Activated CD4-positive, alpha-beta memory T cell treated with anti-CD3 and anti-CD28 coated beads for 36 hours (primary cell): ENCODE data around the gene AVPI1. TPM values are rescaled to one million over a fixed set of nuclear protein-coding genes. Genes with fewer than 3 reads are reported as not detected.
A peak's percentile ranks its signal among the peaks of the same experiment; 100 is the strongest.
"Not testable (repeated sequence)": the region's sequence is repeated elsewhere in the genome, so short reads cannot be mapped to it uniquely, and the experiment has no call there.

Experiments
- CTCF ChIA-PET: fragments of 350-600 bp; sonication (Branson Sonifier 250); formaldehyde crosslinking; loops from one replicate; lab custom pipeline; 2021; ENCODE audit warnings: antibody characterized with exemption, inconsistent platforms; lab: Charles Lee
- POLR2A ChIA-PET: fragments of 350-600 bp; sonication (Branson Sonifier 250); formaldehyde crosslinking; loops from one replicate; lab custom pipeline; 2021; ENCODE audit warnings: antibody characterized with exemption; lab: Charles Lee
- DNase-seq: peaks from one replicate; pipeline ENCODE4 v3.0.0-alpha.2; 2020
- H3K27ac Mint-ChIP-seq: one replicate; pipeline ENCODE4 v1.8.0; 2021; ENCODE audit warnings: mixed read lengths
- H3K27me3 Mint-ChIP-seq: one replicate; pipeline ENCODE4 v1.8.0; 2021; ENCODE audit warnings: mixed read lengths
- H3K36me3 Mint-ChIP-seq: one replicate; pipeline ENCODE4 v1.8.0; 2021; ENCODE audit warnings: mixed read lengths
- H3K4me1 Mint-ChIP-seq: one replicate; pipeline ENCODE4 v1.8.0; 2021; ENCODE audit warnings: low read depth, mixed read lengths
- H3K4me3 Mint-ChIP-seq: one replicate; pipeline ENCODE4 v1.8.0; 2021; ENCODE audit warnings: mild to moderate bottlenecking, mixed read lengths
- H3K9me3 Mint-ChIP-seq: one replicate; pipeline ENCODE4 v1.8.0; 2021; ENCODE audit warnings: mixed read lengths
- intact Hi-C: fragments of 100-400 bp; cut with micrococcal nuclease; formaldehyde crosslinking; loops from one replicate; pipeline ENCODE4 v1.15.1; 2023
- total RNA-seq, 2 experiments: library from RNA; stranded (reverse); gene quantifications; one replicate each; pipeline ENCODE4 v1.2.3, GENCODE V29; 2021

AVPI1 gene
- total RNA-seq, 2 experiments from 2014 or later, result 1.7 to 2.1 TPM

- no peaks in the 10 kb centered on the region for H3K9me3 Mint-ChIP-seq
- POLR2A ChIA-PET, result no interaction called here
- peaks cover 12% of the 10 kb centered on the region for H3K4me1 Mint-ChIP-seq
- no peaks in the 10 kb centered on the region for H3K36me3 Mint-ChIP-seq
- intact Hi-C loops, result no loop called here
- no peak overlapping the region for H3K4me3 Mint-ChIP-seq
- no peak overlapping the region for H3K27ac Mint-ChIP-seq
- no peaks in the 10 kb centered on the region for H3K27me3 Mint-ChIP-seq
- DNase-seq, result no peak
- CTCF ChIA-PET, result interaction anchor here (4.5 kb wide), 1 partner anchor 12 kb away, joined by 47 read pairs; no protein-coding TSS in a partner anchor
Measured at GRCh38 chr10:97690133-97690532, 3.1 kb upstream of the AVPI1 start.

GRCh38 chr10:97689559-97690020 is 2.5 kb upstream of the AVPI1 start:
- peaks cover 14% of the 10 kb centered on the region for H3K4me1 Mint-ChIP-seq
- no peak overlapping the region for H3K4me3 Mint-ChIP-seq
- no peaks in the 10 kb centered on the region for H3K36me3 Mint-ChIP-seq
- ChIA-PET POLR2A (no interaction called here), CTCF (interaction anchor here (0.5 to 4.5 kb wide), 4 partner anchors 13 to 163 kb away, joined by 3 to 51 read pairs (median 25); no protein-coding TSS in a partner anchor)
- DNase-seq, result no peak
- intact Hi-C loops, result loop anchor here (5.0 kb wide), 1 partner anchor 163 kb away; no protein-coding TSS in a partner anchor
- H3K9me3 Mint-ChIP-seq, result no peaks in the 10 kb centered on the region
- no peak overlapping the region for H3K27ac Mint-ChIP-seq
- no peaks in the 10 kb centered on the region for H3K27me3 Mint-ChIP-seq

- intact Hi-C loops, result loop anchor here (1.0 to 5.0 kb wide), 4 partner anchors 48 to 190 kb away; partner anchors contain the start of genes MMS19, PI4K2A, UBTD1 and ZFYVE27
- Mint-ChIP-seq H3K4me3 (peak overlapping the region; percentile 77), H3K9me3 (no peaks in the 10 kb centered on the region), H3K27ac (peak overlapping the region; percentile 4), H3K4me1 (peaks cover 14% of the 10 kb centered on the region), H3K36me3 (no peaks in the 10 kb centered on the region), H3K27me3 (no peaks in the 10 kb centered on the region)
- DNase-seq, result no peak
- CTCF ChIA-PET, result interaction anchor here (0.6 to 4.5 kb wide), 13 partner anchors 11 to 134 kb away, joined by 3 to 51 read pairs (median 5); partner anchors contain the start of gene ZFYVE27
- POLR2A ChIA-PET, result interaction anchor here (1.0 to 2.1 kb wide), 4 partner anchors 9 to 142 kb away, joined by 3 to 12 read pairs (median 6); partner anchors contain the start of genes PI4K2A and ZFYVE27
Measured at GRCh38 chr10:97687785-97688781, 1.0 kb upstream of the AVPI1 start.

GRCh38 chr10:97686301-97686961 is 610 bp downstream of the AVPI1 start:
- intact Hi-C loops, result loop anchor here (5.0 kb wide), 1 partner anchor 166 kb away; no protein-coding TSS in a partner anchor
- peak; percentile 31 for DNase-seq
- H3K4me3 Mint-ChIP-seq, result peak overlapping the region; percentile 77
- H3K27me3 Mint-ChIP-seq, result no peaks in the 10 kb centered on the region
- H3K27ac Mint-ChIP-seq, result no peak overlapping the region
- no peaks in the 10 kb centered on the region for H3K36me3 Mint-ChIP-seq
- CTCF ChIA-PET, result interaction anchor here (0.6 to 4.5 kb wide), 20 partner anchors 10 to 359 kb away, joined by 3 to 51 read pairs (median 4); partner anchors contain the start of genes ANKRD2, MARVELD1 and ZFYVE27
- H3K4me1 Mint-ChIP-seq, result peaks cover 14% of the 10 kb centered on the region
- H3K9me3 Mint-ChIP-seq, result no peaks in the 10 kb centered on the region
- POLR2A ChIA-PET, result interaction anchor here (1.1 to 2.1 kb wide), 4 partner anchors 28 to 140 kb away, joined by 3 to 12 read pairs (median 7); partner anchors contain the start of genes PI4K2A and ZFYVE27

- intact Hi-C loops, result loop anchor here (5.0 kb wide), 1 partner anchor 167 kb away; no protein-coding TSS in a partner anchor
- no peak for DNase-seq
- no peak overlapping the region for H3K27ac Mint-ChIP-seq
- H3K9me3 Mint-ChIP-seq, result no peaks in the 10 kb centered on the region
- ChIA-PET CTCF (interaction anchor here (0.9 to 4.5 kb wide), 10 partner anchors 9 to 113 kb away, joined by 3 to 51 read pairs (median 8); partner anchors contain the start of genes ANKRD2, MARVELD1 and ZFYVE27), POLR2A (no interaction called here)
- H3K36me3 Mint-ChIP-seq, result no peaks in the 10 kb centered on the region
- no peak overlapping the region for H3K4me3 Mint-ChIP-seq
- H3K27me3 Mint-ChIP-seq, result no peaks in the 10 kb centered on the region
- H3K4me1 Mint-ChIP-seq, result peaks cover 14% of the 10 kb centered on the region
Measured at GRCh38 chr10:97685395-97685958, 1.6 kb downstream of the AVPI1 start.

- Mint-ChIP-seq H3K9me3 (no peaks in the 10 kb centered on the region), H3K27me3 (no peaks in the 10 kb centered on the region), H3K36me3 (no peaks in the 10 kb centered on the region), H3K4me3 (no peak overlapping the region), H3K4me1 (peaks cover 14% of the 10 kb centered on the region), H3K27ac (no peak overlapping the region)
- ChIA-PET CTCF (no interaction called here), POLR2A (no interaction called here)
- DNase-seq, result no peak
- intact Hi-C loops, result loop anchor here (5.0 kb wide), 1 partner anchor 167 kb away; no protein-coding TSS in a partner anchor
Measured at GRCh38 chr10:97684866-97685394, 2.1 kb downstream of the AVPI1 start.

- intact Hi-C loops, H3K4me3 Mint-ChIP-seq, H3K27me3 Mint-ChIP-seq: not testable (repeated sequence)
Measured at GRCh38 chr10:97684368-97684713, 2.7 kb downstream of the AVPI1 start.

GRCh38 chr10:97683556-97684367 is 3.3 kb downstream of the AVPI1 start:
- Mint-ChIP-seq H3K4me1 (peaks cover 14% of the 10 kb centered on the region), H3K36me3 (no peaks in the 10 kb centered on the region), H3K27ac (no peak overlapping the region), H3K4me3 (no peak overlapping the region), H3K9me3 (no peaks in the 10 kb centered on the region), H3K27me3 (no peaks in the 10 kb centered on the region)
- DNase-seq, result no peak
- CTCF ChIA-PET, result interaction anchor here (0.9 to 1.9 kb wide), 8 partner anchors 14 to 112 kb away, joined by 3 to 12 read pairs (median 4); partner anchors contain the start of gene ZFYVE27
- intact Hi-C loops, result no loop called here
- POLR2A ChIA-PET, result interaction anchor here (1.1 to 1.2 kb wide), 2 partner anchors 10 to 53 kb away, joined by 3 read pairs; partner anchors contain the start of gene ZFYVE27

More at GRCh38 chr10:97684368-97684713, 2.7 kb downstream of the AVPI1 start:
- DNase-seq, H3K27ac Mint-ChIP-seq, H3K36me3 Mint-ChIP-seq, POLR2A ChIA-PET, H3K9me3 Mint-ChIP-seq: not testable (repeated sequence)
- CTCF ChIA-PET, result interaction anchor here (0.9 to 1.9 kb wide), 5 partner anchors 17 to 52 kb away, joined by 3 to 12 read pairs (median 3); partner anchors contain the start of gene ZFYVE27
- H3K4me1 Mint-ChIP-seq, result peaks cover 14% of the 10 kb centered on the region

GRCh38 chr10:97682042-97682441 is 5.0 kb downstream of the AVPI1 start:
- ChIA-PET CTCF (interaction anchor here (1.2 kb wide), 1 partner anchor 346 kb away, joined by 3 read pairs; no protein-coding TSS in a partner anchor), POLR2A (no interaction called here)
- Mint-ChIP-seq H3K4me1 (peaks cover 7% of the 10 kb centered on the region), H3K4me3 (no peak overlapping the region), H3K27me3 (no peaks in the 10 kb centered on the region), H3K27ac (no peak overlapping the region), H3K36me3 (no peaks in the 10 kb centered on the region), H3K9me3 (no peaks in the 10 kb centered on the region)
- no peak for DNase-seq
- intact Hi-C loops, result no loop called here

- Mint-ChIP-seq H3K4me1 (peaks cover 3% of the 10 kb centered on the region), H3K27ac (no peak overlapping the region), H3K9me3 (no peaks in the 10 kb centered on the region), H3K27me3 (no peaks in the 10 kb centered on the region), H3K36me3 (peaks cover 4% of the 10 kb centered on the region), H3K4me3 (no peak overlapping the region)
- CTCF ChIA-PET, result interaction anchor here (0.6 to 3.4 kb wide), 4 partner anchors 22 to 134 kb away, joined by 3 to 17 read pairs (median 4); no protein-coding TSS in a partner anchor
- DNase-seq, result no peak
- POLR2A ChIA-PET, result interaction anchor here (0.9 kb wide), 1 partner anchor 22 kb away, joined by 3 read pairs; no protein-coding TSS in a partner anchor
- intact Hi-C loops, result no loop called here
Measured at GRCh38 chr10:97679594-97679993, 7.4 kb downstream of the AVPI1 start.
